Caco-2 (cell line): ENCODE measurements around the gene SELENOI. TPM values are rescaled to one million over a fixed set of nuclear protein-coding genes. Genes with fewer than 3 reads are reported as not detected.

ENCODE experiments used
- BruUV-seq: library from RNA; stranded (reverse); fragments of 400-500 nt; replicated peaks from 2 replicates; lab custom pipeline; 2021; lab: Mats Ljungman, UMichigan
- CTCF ChIA-PET: fragments of 300-600 bp; sonication (Branson Sonifier 250); formaldehyde crosslinking; loops from one replicate; lab custom pipeline; 2022; ENCODE audit warnings: antibody characterized with exemption; lab: Charles Lee
- POLR2A ChIA-PET: fragments of 300-600 bp; sonication (Branson Sonifier 250); formaldehyde crosslinking; loops from one replicate; lab custom pipeline; 2022; ENCODE audit warnings: antibody characterized with exemption; lab: Charles Lee
- DNase-seq, 2 experiments: peaks; one replicate each; pipeline versions ENCODE4 v3.0.0 to v3.0.0-alpha.2; 2020 to 2022
- H3K27me3 ChIP-seq: replicated peaks from 2 replicates; pipeline ENCODE4 v1.6.0; 2011; ENCODE audit warnings: low read length; ENCODE audit not compliant: control insufficient read depth, insufficient read depth
- H3K36me3 ChIP-seq: 2 replicates; pipeline ENCODE4 v1.5.1; 2011; ENCODE audit warnings: low read length; ENCODE audit not compliant: control insufficient read depth, insufficient read depth
- H3K4me1 ChIP-seq: fragments of 250-450 bp; sonication (Bioruptor Pico); 2 replicates; pipeline ENCODE4 v1.5.1; 2020; ENCODE audit warnings: mild to moderate bottlenecking
- H3K4me3 ChIP-seq: 2 replicates; pipeline ENCODE4 v1.5.1; 2011; ENCODE audit warnings: low read depth, mild to moderate bottlenecking, control low read depth, low read length
- H3K9me3 ChIP-seq: fragments of 250-450 bp; sonication (Bioruptor Pico); 2 replicates; pipeline ENCODE4 v1.5.1; 2020; ENCODE audit warnings: mild to moderate bottlenecking, moderate library complexity
- H3K27ac Mint-ChIP-seq: one replicate; pipeline ENCODE4 v1.8.0; 2022; ENCODE audit warnings: mixed read lengths; ENCODE audit not compliant: unreplicated experiment
- H3K27me3 Mint-ChIP-seq: one replicate; pipeline ENCODE4 v1.8.0; 2022; ENCODE audit warnings: mixed read lengths; ENCODE audit not compliant: insufficient read depth, unreplicated experiment
- H3K36me3 Mint-ChIP-seq: one replicate; pipeline ENCODE4 v1.8.0; 2022; ENCODE audit warnings: mild to moderate bottlenecking, mixed read lengths; ENCODE audit not compliant: insufficient read depth, unreplicated experiment
- H3K4me1 Mint-ChIP-seq: one replicate; pipeline ENCODE4 v1.8.0; 2022; ENCODE audit warnings: low read depth, mixed read lengths; ENCODE audit not compliant: unreplicated experiment
- H3K4me3 Mint-ChIP-seq: one replicate; pipeline ENCODE4 v1.8.0; 2022; ENCODE audit warnings: mild to moderate bottlenecking, moderate library complexity, mixed read lengths; ENCODE audit not compliant: unreplicated experiment
- H3K9me3 Mint-ChIP-seq: one replicate; pipeline ENCODE4 v1.8.0; 2022; ENCODE audit warnings: mixed read lengths; ENCODE audit not compliant: unreplicated experiment
- intact Hi-C: fragments of 100-400 bp; cut with micrococcal nuclease; formaldehyde crosslinking; loops from one replicate; pipeline ENCODE4 v1.10.0; 2022; ENCODE audit not compliant: unreplicated experiment
- total RNA-seq: library from RNA; stranded (reverse); gene quantifications from 2 replicates; pipeline ENCODE4 v1.2.3, GENCODE V29; 2022
- TF ChIP-seq, protein P1 (sequence below), 2 experiments: fragments of 200-600 bp in 1 of 2; IDR thresholded peaks; 1 replicate in 1 of 2; 2 replicates in 1 of 2; pipeline versions ENCODE4 v1.5.1 to v1.8.0; 2011 to 2022; ENCODE audit warnings: antibody characterized with exemption in 1 of 2, control low read depth in 1 of 2, inconsistent platforms in 1 of 2, low read depth in 1 of 2, low read length in 1 of 2, mild to moderate bottlenecking in 1 of 2, moderate library complexity in 1 of 2; ENCODE audit not compliant: insufficient read depth in 1 of 2, severe bottlenecking in 1 of 2, unreplicated experiment in 1 of 2

SELENOI gene
- total RNA-seq, 1 experiment from 2014 or later: 68.9 TPM

DNA sequence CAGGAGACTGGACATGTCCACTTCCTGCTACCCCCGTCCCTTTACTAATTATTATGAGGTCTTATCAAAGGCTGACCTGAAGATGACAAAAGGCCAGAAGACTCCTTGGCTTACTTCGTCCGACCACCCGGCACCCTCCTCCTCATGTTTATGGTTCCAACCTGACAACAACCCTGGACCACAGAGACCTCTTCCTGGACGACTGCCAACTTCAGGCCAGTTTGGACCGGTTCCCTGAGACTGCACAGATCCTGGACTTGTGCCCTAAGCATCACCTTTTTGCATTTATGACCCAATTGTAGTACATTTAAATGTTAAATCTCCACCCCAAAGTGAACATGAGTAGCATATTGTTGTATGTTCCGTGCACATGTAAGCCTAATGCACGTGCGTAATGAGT is 61.6 kb downstream of the SELENOI start:
- no peak overlapping the region for H3K27ac Mint-ChIP-seq
- CTCF ChIA-PET: no interaction called here
- intact Hi-C loops: no loop called here

DNA sequence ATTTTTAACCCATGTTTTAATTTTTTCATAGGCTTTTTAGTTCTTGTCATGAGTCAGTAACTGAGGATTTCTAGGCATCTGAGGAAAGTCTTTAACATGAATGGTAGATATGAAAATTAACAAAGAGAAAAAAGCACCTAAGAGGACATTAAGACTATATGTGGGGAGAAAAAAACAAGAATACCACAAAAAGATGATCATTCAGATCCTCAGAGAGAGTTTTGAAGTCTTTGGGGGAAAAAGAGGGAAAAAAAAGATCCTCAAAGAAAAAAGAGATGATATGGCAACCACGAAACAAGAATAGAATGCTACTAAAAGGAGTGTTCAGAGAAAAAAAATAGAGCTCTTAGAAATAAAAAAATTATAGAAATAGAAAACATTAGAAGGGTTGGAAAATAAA is 63.8 kb downstream of the SELENOI start:
- ChIA-PET CTCF (no interaction called here), POLR2A (no interaction called here)
- peaks cover 13% of the 10 kb centered on the region for H3K4me1 ChIP-seq
- Mint-ChIP-seq H3K9me3 (no peaks in the 10 kb centered on the region), H3K4me1 (peaks cover 10% of the 10 kb centered on the region), H3K27ac (no peak overlapping the region), H3K36me3 (no peaks in the 10 kb centered on the region), H3K27me3 (no peaks in the 10 kb centered on the region), H3K4me3 (no peak overlapping the region)
- TF ChIP-seq, protein P1, sequence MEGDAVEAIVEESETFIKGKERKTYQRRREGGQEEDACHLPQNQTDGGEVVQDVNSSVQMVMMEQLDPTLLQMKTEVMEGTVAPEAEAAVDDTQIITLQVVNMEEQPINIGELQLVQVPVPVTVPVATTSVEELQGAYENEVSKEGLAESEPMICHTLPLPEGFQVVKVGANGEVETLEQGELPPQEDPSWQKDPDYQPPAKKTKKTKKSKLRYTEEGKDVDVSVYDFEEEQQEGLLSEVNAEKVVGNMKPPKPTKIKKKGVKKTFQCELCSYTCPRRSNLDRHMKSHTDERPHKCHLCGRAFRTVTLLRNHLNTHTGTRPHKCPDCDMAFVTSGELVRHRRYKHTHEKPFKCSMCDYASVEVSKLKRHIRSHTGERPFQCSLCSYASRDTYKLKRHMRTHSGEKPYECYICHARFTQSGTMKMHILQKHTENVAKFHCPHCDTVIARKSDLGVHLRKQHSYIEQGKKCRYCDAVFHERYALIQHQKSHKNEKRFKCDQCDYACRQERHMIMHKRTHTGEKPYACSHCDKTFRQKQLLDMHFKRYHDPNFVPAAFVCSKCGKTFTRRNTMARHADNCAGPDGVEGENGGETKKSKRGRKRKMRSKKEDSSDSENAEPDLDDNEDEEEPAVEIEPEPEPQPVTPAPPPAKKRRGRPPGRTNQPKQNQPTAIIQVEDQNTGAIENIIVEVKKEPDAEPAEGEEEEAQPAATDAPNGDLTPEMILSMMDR (IDR thresholded peaks at IDR 0.05; ENCODE audit: insufficient read depth in 1 of 2, low read depth in 1 of 2, low read length in 1 of 2, severe bottlenecking in 1 of 2, unreplicated experiment in 1 of 2): no peak
- no peak for DNase-seq
- no TSS peak for BruUV-seq
- H3K27me3 ChIP-seq: no peaks in the 10 kb centered on the region
- no peak overlapping the region for H3K4me3 ChIP-seq
- no peaks in the 10 kb centered on the region for H3K36me3 ChIP-seq
- no peaks in the 10 kb centered on the region for H3K9me3 ChIP-seq
- intact Hi-C loops: no loop called here

More for the DNA sequence above, 61.6 kb downstream of the SELENOI start:
- DNase-seq: no peak
- no TSS peak for BruUV-seq
- Histone ChIP-seq H3K4me3 (no peak overlapping the region), H3K9me3 (no peaks in the 10 kb centered on the region), H3K27me3 (no peaks in the 10 kb centered on the region), H3K4me1 (peaks cover 10% of the 10 kb centered on the region), H3K36me3 (no peaks in the 10 kb centered on the region)
- H3K4me1 Mint-ChIP-seq: peaks cover 10% of the 10 kb centered on the region
- H3K9me3 Mint-ChIP-seq: no peaks in the 10 kb centered on the region
- no peak overlapping the region for H3K4me3 Mint-ChIP-seq
- H3K36me3 Mint-ChIP-seq: no peaks in the 10 kb centered on the region
- H3K27me3 Mint-ChIP-seq: no peaks in the 10 kb centered on the region
- TF ChIP-seq, protein P1 (IDR thresholded peaks at IDR 0.05; ENCODE audit: insufficient read depth in 1 of 2, low read depth in 1 of 2, low read length in 1 of 2, severe bottlenecking in 1 of 2, unreplicated experiment in 1 of 2): no peak
- POLR2A ChIA-PET: no interaction called here

DNA sequence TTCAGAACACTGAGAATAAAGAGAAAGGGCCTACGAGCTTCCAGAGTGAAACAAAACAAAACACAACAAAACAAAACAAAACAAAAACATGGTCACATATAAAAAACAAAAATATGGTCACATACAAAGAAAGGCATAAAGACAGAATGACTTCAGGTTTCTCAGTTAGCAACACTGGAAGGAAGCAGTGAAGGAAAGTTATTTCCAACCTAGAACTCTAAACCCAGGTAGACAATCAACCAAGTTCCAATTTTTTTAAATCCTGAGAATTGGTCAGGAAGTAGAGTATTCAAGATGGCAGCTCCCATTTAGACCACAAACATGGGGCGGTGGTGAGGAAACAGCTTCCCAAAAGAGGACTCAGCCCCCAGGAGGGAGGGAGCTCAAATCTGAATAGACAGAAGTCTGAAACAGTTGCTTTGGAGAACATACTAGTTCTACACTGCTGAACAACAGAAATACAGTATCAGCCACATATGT is 64.9 kb downstream of the SELENOI start:
- no peaks in the 10 kb centered on the region for H3K9me3 Mint-ChIP-seq
- H3K4me3 Mint-ChIP-seq: no peak overlapping the region
- intact Hi-C loops: no loop called here
- H3K36me3 Mint-ChIP-seq: no peaks in the 10 kb centered on the region
- POLR2A ChIA-PET: no interaction called here
- no peak overlapping the region for H3K4me3 ChIP-seq
- peaks cover 10% of the 10 kb centered on the region for H3K4me1 Mint-ChIP-seq
- CTCF ChIA-PET: no interaction called here
- BruUV-seq: no TSS peak
- H3K27me3 Mint-ChIP-seq: no peaks in the 10 kb centered on the region
- H3K27me3 ChIP-seq: no peaks in the 10 kb centered on the region
- H3K4me1 ChIP-seq: peaks cover 13% of the 10 kb centered on the region
- H3K36me3 ChIP-seq: no peaks in the 10 kb centered on the region
- TF ChIP-seq, protein P1 (IDR thresholded peaks at IDR 0.05; ENCODE audit: insufficient read depth in 1 of 2, low read depth in 1 of 2, low read length in 1 of 2, severe bottlenecking in 1 of 2, unreplicated experiment in 1 of 2): no peak
- DNase-seq: no peak
- H3K9me3 ChIP-seq: no peaks in the 10 kb centered on the region
- H3K27ac Mint-ChIP-seq: no peak overlapping the region
